ENCODE data around the gene RNF112.
"Not testable (repeated sequence)": the region's sequence is repeated elsewhere in the genome, so short reads cannot be mapped to it uniquely, and the experiment has no call there.

Gene RNF112

GRCh38 chr17:19449656-19450055 is 38.6 kb downstream of the RNF112 start:
- no peak for DNase-seq

- no peak for DNase-seq
These were observed 42.3 kb downstream of the RNF112 start for GRCh38 chr17:19453296-19453695.

- DNase-seq, result no peak
These were observed 43.0 kb downstream of the RNF112 start for GRCh38 chr17:19454074-19454473.

- no peak for DNase-seq
These were observed 45.2 kb downstream of the RNF112 start for GRCh38 chr17:19456016-19456927.

- no peak for DNase-seq
These were observed 46.0 kb downstream of the RNF112 start for GRCh38 chr17:19457046-19457445.

- DNase-seq, result no peak
These were observed 46.8 kb downstream of the RNF112 start for GRCh38 chr17:19457830-19458271.

- not testable (repeated sequence) for DNase-seq
These were observed 47.4 kb downstream of the RNF112 start for GRCh38 chr17:19458481-19458880.

- DNase-seq, result not testable (repeated sequence)
These were observed 48.1 kb downstream of the RNF112 start for GRCh38 chr17:19459018-19459655.

GRCh38 chr17:19460700-19461099 is 49.7 kb downstream of the RNF112 start:
- no peak for DNase-seq

- no peak for DNase-seq
These were observed 50.1 kb downstream of the RNF112 start for GRCh38 chr17:19461116-19461515.

- DNase-seq, result no peak
These were observed 50.6 kb downstream of the RNF112 start for GRCh38 chr17:19461681-19462080.

GRCh38 chr17:19462456-19463035 is 51.5 kb downstream of the RNF112 start:
- not testable (repeated sequence) for DNase-seq

GRCh38 chr17:19464031-19465026 is 53.3 kb downstream of the RNF112 start:
- no peak for DNase-seq

All from activated CD4-positive, alpha-beta T cell treated with anti-CD3 and anti-CD28 coated beads, Interleukin-2, amount 50 U/mL, for 4 hours (primary cell).